Measurements from ENCODE around the gene ARAP1.

DNA sequence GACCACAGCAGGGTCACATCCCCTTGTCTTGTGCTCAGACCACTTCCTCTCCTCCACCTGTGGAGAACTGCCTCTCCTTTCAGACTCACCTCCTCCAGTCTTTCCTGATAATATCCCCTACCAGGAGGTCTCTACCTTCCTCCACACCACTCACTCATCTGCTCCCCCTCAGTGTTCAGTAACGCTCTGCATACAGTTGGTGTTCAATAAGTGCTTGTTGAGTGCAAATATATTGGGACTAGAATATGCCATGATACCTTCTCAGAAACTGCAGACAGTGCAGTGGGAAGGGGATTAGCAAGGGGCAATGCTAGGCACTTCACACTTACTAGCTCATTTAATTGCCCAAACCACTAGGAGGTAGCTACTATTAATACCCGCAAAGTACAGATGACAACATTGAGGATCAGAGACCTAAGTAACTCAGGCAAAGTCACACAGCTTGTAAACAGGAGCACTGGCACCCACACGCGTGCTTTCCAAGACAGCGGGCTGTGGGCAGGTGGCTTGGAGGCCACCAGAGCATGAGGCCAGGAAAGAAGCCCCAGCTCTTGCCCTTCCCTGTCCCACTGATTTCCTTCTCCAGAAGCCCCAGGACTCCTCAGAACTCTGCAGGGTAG is 69.9 kb downstream of the ARAP1 start:
- TF ChIP-seq, protein P1, sequence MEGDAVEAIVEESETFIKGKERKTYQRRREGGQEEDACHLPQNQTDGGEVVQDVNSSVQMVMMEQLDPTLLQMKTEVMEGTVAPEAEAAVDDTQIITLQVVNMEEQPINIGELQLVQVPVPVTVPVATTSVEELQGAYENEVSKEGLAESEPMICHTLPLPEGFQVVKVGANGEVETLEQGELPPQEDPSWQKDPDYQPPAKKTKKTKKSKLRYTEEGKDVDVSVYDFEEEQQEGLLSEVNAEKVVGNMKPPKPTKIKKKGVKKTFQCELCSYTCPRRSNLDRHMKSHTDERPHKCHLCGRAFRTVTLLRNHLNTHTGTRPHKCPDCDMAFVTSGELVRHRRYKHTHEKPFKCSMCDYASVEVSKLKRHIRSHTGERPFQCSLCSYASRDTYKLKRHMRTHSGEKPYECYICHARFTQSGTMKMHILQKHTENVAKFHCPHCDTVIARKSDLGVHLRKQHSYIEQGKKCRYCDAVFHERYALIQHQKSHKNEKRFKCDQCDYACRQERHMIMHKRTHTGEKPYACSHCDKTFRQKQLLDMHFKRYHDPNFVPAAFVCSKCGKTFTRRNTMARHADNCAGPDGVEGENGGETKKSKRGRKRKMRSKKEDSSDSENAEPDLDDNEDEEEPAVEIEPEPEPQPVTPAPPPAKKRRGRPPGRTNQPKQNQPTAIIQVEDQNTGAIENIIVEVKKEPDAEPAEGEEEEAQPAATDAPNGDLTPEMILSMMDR (IDR thresholded peaks at IDR 0.05) = no peak
- TF ChIP-seq POLR2A (IDR thresholded peaks at IDR 0.05) = no peak

Measured in Peyer's patch (tissue), 4 donors.